ENCODE data around the gene TMEM33. TPM values are rescaled to one million over a fixed set of nuclear protein-coding genes. Genes with fewer than 3 reads are reported as not detected.
A peak's percentile ranks its signal among the peaks of the same experiment; 100 is the strongest.
"Not testable (repeated sequence)": the region's sequence is repeated elsewhere in the genome, so short reads cannot be mapped to it uniquely, and the experiment has no call there.

The TMEM33 gene
- total RNA-seq, 1 experiment from 2014 or later, result 70.3 TPM

- H3K4me3 ChIP-seq (ENCODE audit: low read length), result no peak overlapping the region
- peaks cover 28% of the 10 kb centered on the region for H3K4me1 ChIP-seq (ENCODE audit: insufficient read depth, low read length)
- H2AFZ ChIP-seq (ENCODE audit: low read length), result no peak overlapping the region
- peak overlapping the region; percentile 27 for H3K4me2 ChIP-seq (ENCODE audit: low read length)
- CTCF ChIA-PET, result no interaction called here
- ATAC-seq (peak; percentile 66), DNase-seq (peak; percentile 69)
- peak overlapping the region; percentile 42 for H3K9ac ChIP-seq (ENCODE audit: low read length)
- H3K9me3 ChIP-seq (ENCODE audit: low read length), result no peaks in the 10 kb centered on the region
- no peaks in the 10 kb centered on the region for H3K27me3 ChIP-seq (ENCODE audit: low read length)
- no TSS peak for BruUV-seq (replicated peaks)
- H3K27ac ChIP-seq (ENCODE audit: low read length), result peak overlapping the region; percentile 86
- H3K36me3 ChIP-seq (ENCODE audit: low read depth, low read length), result no peaks in the 10 kb centered on the region
- POLR2A ChIA-PET (ENCODE audit: unreplicated experiment), result no interaction called here
- intact Hi-C loops (cut with micrococcal nuclease), result no loop called here
- no peak for TF ChIP-seq EZH2phosphoT487 (IDR thresholded peaks at IDR 0.05; ENCODE audit: borderline replicate concordance, low read length)
- TF ChIP-seq CTCF (conservative IDR thresholded peaks at IDR 0.05; ENCODE audit: low read depth, low read length), result no peak
- TF ChIP-seq EZH2 (IDR thresholded peaks at IDR 0.05; ENCODE audit: low read length, unreplicated experiment), result no peak
- H3K79me2 ChIP-seq (ENCODE audit: low read length), result no peaks in the 10 kb centered on the region
- no peaks in the 10 kb centered on the region for H3F3A ChIP-seq (ENCODE audit: low read length, unreplicated experiment)
- H3K9me2 ChIP-seq (replicated peaks; ENCODE audit: low read length), result no peaks in the 10 kb centered on the region
- H4K20me1 ChIP-seq (ENCODE audit: low read length), result no peaks in the 10 kb centered on the region
These were observed 21.7 kb upstream of the TMEM33 start for GRCh38 chr4:41913509-41913908.

GRCh38 chr4:41918278-41918677, 17.0 kb upstream of the TMEM33 start:
- H3K27ac ChIP-seq (ENCODE audit: low read length), result no peak overlapping the region
- no peaks in the 10 kb centered on the region for H3K9me2 ChIP-seq (replicated peaks; ENCODE audit: low read length)
- no peaks in the 10 kb centered on the region for H3F3A ChIP-seq (ENCODE audit: low read length, unreplicated experiment)
- H3K79me2 ChIP-seq (ENCODE audit: low read length), result no peaks in the 10 kb centered on the region
- DNase-seq, result no peak
- H3K4me3 ChIP-seq (ENCODE audit: low read length), result no peak overlapping the region
- no peaks in the 10 kb centered on the region for H3K36me3 ChIP-seq (ENCODE audit: low read depth, low read length)
- no peak overlapping the region for H3K9ac ChIP-seq (ENCODE audit: low read length)
- intact Hi-C loops (cut with micrococcal nuclease), result no loop called here
- H3K9me3 ChIP-seq (ENCODE audit: low read length), result no peaks in the 10 kb centered on the region
- no TSS peak for BruUV-seq (replicated peaks)
- POLR2A ChIA-PET (ENCODE audit: unreplicated experiment), result no interaction called here
- CTCF ChIA-PET, result no interaction called here
- no peaks in the 10 kb centered on the region for H3K27me3 ChIP-seq (ENCODE audit: low read length)
- H2AFZ ChIP-seq (ENCODE audit: low read length), result no peak overlapping the region
- peaks cover 6% of the 10 kb centered on the region for H3K4me1 ChIP-seq (ENCODE audit: insufficient read depth, low read length)
- no peaks in the 10 kb centered on the region for H4K20me1 ChIP-seq (ENCODE audit: low read length)
- ATAC-seq, result no peak
- H3K4me2 ChIP-seq (ENCODE audit: low read length), result no peak overlapping the region
- no peak for TF ChIP-seq CTCF (conservative IDR thresholded peaks at IDR 0.05; ENCODE audit: low read depth, low read length)
- no peak for TF ChIP-seq EZH2 (IDR thresholded peaks at IDR 0.05; ENCODE audit: low read length, unreplicated experiment)

GRCh38 chr4:41920416-41920815, 14.8 kb upstream of the TMEM33 start:
- H3K9me2 ChIP-seq (replicated peaks; ENCODE audit: low read length); H4K20me1 ChIP-seq (ENCODE audit: low read length); H3K9me3 ChIP-seq (ENCODE audit: low read length); H3K79me2 ChIP-seq (ENCODE audit: low read length); H3K9ac ChIP-seq (ENCODE audit: low read length); H3K36me3 ChIP-seq (ENCODE audit: low read depth, low read length); H3K4me2 ChIP-seq (ENCODE audit: low read length); H3K27me3 ChIP-seq (ENCODE audit: low read length); H3K4me3 ChIP-seq (ENCODE audit: low read length); H3F3A ChIP-seq (ENCODE audit: low read length, unreplicated experiment); POLR2A ChIA-PET (ENCODE audit: unreplicated experiment); CTCF ChIA-PET; DNase-seq; H2AFZ ChIP-seq (ENCODE audit: low read length); ATAC-seq; H3K4me1 ChIP-seq (ENCODE audit: insufficient read depth, low read length); intact Hi-C loops (cut with micrococcal nuclease); H3K27ac ChIP-seq (ENCODE audit: low read length); BruUV-seq (replicated peaks): not testable (repeated sequence)

Measured in PC-3 (cell line).